ENCODE data around the gene AIPL1.

The AIPL1 gene

DNA sequence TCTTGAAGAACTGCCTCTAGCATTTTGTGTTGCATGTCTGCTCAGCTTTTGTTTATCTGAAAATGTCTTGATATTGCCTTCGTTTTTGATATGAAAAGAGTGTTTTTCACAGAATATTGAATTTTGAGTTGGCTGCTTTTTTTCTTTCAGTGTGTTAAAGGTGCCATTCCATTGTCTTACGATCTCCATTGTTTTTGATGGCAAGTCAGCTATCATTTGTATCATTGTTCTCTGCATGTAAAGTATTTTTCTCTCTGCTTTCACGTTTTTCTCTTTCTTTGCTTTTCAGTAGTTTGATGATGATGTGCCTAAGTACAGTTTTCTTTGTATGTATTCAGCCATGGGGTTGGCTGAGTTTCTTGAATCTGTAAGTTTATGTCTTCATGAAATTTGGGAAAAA, 57.0 kb downstream of the AIPL1 start:
- in situ Hi-C loops (cut with MboI; ENCODE audit: low sequenced_read_pairs): no loop called here
- H3K9me3 ChIP-seq: no peaks in the 10 kb centered on the region
- H3K4me3 ChIP-seq: no peak overlapping the region
- H3K4me1 ChIP-seq: no peaks in the 10 kb centered on the region
- peaks cover 9% of the 10 kb centered on the region for H3K27me3 ChIP-seq (ENCODE audit: low read depth)
- H3K36me3 ChIP-seq (replicated peaks): no peaks in the 10 kb centered on the region
- no peak for DNase-seq (ENCODE audit: low spot score in 2 of 2)

DNA sequence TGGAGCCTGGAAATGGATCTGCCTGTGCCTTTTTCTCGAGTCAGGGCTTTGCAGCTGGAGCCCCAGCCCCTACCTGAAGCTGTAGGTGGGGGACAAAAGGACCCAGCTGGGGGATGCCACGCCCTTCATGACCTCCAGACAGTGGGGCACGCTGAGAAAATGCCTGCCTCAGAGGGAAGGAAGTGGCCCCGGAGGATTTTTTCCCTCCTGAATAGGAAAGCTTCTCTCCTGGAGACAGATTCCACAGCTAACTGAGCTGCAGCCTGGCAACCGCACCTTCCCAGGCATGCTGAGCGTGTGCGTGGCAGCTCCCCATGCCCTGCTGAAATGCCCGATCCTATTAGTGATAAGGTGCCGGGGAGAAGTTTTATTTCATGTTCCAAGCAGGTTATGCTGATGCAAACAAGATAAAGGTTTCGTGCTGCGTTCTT, 58.0 kb downstream of the AIPL1 start:
- H3K4me1 ChIP-seq: no peaks in the 10 kb centered on the region
- in situ Hi-C loops (cut with MboI; ENCODE audit: low sequenced_read_pairs): no loop called here
- H3K27me3 ChIP-seq (ENCODE audit: low read depth): peaks cover 9% of the 10 kb centered on the region
- DNase-seq (ENCODE audit: low spot score in 2 of 2): no peak
- H3K9me3 ChIP-seq: no peaks in the 10 kb centered on the region
- no peaks in the 10 kb centered on the region for H3K36me3 ChIP-seq (replicated peaks)
- H3K4me3 ChIP-seq: no peak overlapping the region

DNA sequence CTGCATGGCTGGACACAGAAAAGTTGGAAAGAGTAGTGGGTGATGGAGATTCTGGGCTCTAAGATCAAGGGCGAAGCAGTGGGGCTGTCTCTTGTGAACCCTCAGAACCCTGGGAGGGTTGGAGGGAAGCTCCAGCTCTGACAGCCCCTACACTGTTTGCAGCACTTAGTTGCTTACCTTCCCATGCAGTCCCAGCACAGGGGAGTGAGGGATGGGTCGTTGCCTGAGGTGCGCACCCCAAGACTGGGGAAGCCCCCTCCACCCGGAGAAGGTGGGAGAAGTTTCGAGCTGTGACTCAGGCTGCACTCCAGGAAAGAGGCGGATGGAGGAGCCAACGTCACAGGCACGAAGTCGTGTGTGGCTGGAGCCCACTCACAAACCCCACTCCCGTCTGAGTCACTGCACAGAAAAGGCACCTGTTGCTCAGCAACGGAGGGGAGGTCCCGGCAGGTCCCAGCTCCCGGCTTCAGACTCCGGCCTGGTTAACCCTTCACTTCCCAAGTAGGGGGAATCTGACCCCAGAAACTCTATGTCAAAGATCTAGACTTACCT, 60.1 kb downstream of the AIPL1 start:
- H3K4me3 ChIP-seq: no peak overlapping the region

DNA sequence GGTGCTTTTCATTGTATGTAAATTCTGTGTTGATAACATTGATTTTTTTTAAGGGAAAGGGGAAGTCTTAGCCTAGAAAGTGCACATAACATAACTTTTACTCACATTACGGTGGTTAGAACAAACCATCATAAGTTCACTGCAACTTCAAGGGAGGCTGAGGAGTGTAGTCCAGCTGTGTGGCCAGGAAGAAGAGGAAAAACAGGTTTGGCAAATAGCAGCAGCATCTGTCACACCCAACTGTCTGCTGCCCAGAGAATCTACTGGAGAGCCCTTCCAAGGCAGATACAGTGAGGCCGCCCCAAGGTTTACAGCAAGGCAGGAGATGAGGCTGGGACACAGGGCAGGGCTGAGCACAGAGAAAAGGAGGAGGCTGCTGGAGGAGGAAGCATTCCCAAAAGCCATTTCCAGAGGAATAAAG, 60.6 kb downstream of the AIPL1 start:
- no peak for DNase-seq (ENCODE audit: low spot score in 2 of 2)
- H3K27me3 ChIP-seq (ENCODE audit: low read depth): peaks cover 9% of the 10 kb centered on the region
- H3K4me3 ChIP-seq: no peak overlapping the region

More for the DNA sequence above, 60.1 kb downstream of the AIPL1 start:
- in situ Hi-C loops (cut with MboI; ENCODE audit: low sequenced_read_pairs): no loop called here
- no peaks in the 10 kb centered on the region for H3K9me3 ChIP-seq
- H3K4me1 ChIP-seq: no peaks in the 10 kb centered on the region
- peaks cover 9% of the 10 kb centered on the region for H3K27me3 ChIP-seq (ENCODE audit: low read depth)
- H3K36me3 ChIP-seq (replicated peaks): no peaks in the 10 kb centered on the region
- peak in 1 of 2 experiments; percentile 9 for DNase-seq (ENCODE audit: low spot score in 2 of 2)

More for the DNA sequence above, 60.6 kb downstream of the AIPL1 start:
- no peaks in the 10 kb centered on the region for H3K36me3 ChIP-seq (replicated peaks)
- in situ Hi-C loops (cut with MboI; ENCODE audit: low sequenced_read_pairs): no loop called here
- H3K9me3 ChIP-seq: no peaks in the 10 kb centered on the region
- H3K4me1 ChIP-seq: no peaks in the 10 kb centered on the region

All from HAP-1 (cell line).